ENCODE data around the gene ELOVL5.
"Not testable (repeated sequence)": the region's sequence is repeated elsewhere in the genome, so short reads cannot be mapped to it uniquely, and the experiment has no call there.

Gene ELOVL5

DNA sequence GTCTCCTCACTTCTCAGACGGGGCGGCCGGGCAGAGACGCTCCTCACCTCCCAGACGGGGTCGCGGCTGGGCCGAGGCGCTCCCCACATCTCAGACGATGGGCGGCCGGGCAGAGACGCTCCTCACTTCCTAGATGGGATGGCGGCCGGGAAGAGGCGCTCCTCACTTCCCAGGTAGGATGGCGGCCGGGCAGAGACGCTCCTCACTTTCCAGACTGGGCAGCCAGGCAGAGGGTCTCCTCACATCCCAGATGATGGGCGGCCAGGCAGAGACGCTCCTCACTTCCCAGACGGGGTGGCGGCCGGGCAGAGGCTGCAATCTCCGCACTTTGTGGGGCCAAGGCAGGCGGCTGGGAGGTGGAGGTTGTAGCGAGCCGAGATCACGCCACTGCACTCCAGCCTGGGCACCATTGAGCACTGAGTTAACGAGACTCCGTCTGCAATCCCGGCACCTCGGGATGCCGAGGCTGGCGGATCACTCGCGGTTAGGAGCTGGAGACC is 43.2 kb downstream of the ELOVL5 start:
- not testable (repeated sequence) for DNase-seq (ENCODE audit: low read depth in 2 of 2)

DNA sequence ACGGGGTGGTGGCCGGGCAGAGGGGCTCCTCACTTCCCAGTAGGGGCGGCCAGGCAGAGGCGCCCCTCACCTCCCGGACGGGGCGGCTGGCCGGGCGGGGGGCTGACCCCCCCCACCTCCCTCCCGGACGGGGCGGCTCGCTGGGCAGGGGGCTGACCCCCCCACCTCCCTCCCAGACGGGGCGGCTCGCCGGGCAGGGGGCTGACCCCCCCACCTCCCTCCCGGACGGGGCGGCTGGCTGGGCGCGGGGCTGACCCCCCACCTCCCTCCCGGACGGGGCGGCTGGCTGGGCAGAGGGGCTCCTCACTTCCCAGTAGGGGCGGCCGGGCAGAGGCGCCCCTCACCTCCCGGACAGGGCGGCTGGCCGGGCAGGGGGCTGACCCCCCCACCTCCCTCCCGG is 43.8 kb downstream of the ELOVL5 start:
- not testable (repeated sequence) for DNase-seq (ENCODE audit: low read depth in 2 of 2)

DNA sequence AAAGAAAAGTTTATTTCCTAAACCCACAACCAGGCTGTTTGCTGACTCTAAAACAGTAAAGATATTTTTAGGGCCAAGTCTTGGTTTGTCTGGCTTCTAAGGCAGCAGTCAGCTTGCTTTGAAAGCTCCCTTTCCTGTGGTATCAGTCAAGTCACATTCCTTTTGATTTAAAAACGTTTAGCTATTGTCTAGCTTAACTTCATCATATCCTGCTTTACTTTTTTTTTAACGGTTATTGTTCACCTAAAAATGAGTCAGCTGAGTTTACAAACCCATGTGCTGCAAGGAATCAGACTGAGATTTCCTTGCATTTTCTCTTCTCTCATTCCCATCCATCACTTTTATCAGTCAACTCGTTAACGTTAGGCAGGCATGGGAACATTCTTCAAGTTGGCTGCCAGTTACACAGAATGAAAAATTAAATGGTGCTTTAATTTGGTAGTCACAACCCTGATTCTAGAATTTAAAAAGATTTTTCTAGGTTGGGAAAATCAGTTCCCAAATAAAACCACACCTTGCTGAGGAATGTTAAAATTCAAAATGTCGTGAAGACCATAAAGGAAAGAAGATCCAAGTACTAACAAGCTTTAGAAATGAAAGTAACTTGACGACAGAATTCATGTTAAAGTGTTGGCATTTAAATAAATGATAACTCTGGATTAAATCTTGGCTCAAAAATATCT is 45.9 kb downstream of the ELOVL5 start:
- no peak for DNase-seq (ENCODE audit: low read depth in 2 of 2)

DNA sequence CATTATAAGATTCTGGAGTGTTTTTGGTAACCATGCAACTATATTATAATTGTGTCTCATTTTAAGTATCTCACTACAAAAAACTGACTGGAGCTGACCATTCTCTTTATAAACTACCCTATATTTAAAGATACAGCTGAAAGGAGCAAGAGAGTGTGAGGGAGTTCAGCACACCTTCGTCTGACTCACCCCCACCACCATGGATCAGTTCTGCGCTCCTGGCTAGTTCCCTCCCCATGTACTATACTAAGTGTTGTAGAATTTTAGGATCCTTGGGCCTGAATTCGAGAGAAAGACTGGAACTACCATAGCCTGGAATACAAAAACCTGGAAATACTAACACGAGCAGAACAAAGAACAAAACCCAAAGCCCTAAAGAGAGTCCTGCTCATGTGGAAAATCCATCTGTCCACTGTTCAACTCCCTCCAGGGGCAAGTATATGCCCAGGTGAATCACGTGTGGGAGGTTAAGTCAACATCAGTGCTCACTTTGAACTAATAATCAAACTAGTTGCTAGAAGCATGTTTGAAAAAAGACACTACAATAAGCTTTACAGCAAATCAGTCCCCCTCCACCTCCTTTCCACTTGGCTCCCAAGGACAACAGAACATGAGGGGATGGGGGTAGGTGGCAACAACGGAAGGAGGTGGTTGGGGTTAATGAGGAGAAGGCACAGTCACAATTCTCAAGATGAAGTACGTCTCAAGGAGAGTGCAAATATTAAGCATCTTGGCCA is 46.8 kb downstream of the ELOVL5 start:
- DNase-seq (ENCODE audit: low read depth in 2 of 2) = no peak

DNA sequence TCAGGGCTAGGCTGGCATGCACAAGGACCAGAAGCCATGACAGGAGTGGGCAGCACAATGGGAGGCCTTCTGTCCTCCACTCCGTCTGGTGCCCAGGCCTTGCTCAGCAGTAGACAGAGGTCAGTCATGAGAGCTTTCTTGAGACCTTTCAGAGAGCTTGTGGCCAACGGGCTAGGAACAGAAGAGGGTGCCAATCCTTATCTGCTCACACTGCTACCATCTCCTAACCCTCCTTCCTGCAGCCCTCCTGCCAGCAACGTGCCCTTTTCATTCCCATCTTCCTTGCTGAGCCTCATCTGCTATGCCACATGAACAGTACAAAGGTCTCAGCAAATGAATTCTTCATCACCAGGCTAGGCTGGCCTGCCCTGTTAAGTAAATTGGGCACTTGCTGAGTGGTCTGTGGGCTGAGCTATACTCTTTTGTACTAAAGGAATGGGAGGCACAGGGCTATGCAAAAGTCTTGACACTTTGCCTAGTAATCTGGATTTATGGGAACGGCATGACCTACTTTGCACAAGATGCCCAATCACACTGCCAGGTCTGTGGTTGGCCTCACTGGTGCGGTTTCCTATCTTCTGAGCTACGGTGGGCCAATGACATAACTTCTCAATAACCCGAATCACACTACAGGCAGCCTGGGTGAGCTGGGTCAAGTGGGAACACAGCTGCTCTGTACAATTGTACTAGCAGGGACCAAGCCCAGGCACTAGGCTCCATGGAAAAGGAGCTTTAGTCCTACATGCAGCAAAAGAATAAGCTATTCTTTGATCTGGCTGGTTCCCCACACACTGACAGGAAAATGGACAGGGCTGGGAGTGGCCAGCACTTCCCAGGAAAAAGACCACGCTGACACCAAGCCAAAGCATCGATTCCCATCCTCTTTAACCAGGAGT is 47.8 kb downstream of the ELOVL5 start:
- DNase-seq (ENCODE audit: low read depth in 2 of 2) = no peak

DNA sequence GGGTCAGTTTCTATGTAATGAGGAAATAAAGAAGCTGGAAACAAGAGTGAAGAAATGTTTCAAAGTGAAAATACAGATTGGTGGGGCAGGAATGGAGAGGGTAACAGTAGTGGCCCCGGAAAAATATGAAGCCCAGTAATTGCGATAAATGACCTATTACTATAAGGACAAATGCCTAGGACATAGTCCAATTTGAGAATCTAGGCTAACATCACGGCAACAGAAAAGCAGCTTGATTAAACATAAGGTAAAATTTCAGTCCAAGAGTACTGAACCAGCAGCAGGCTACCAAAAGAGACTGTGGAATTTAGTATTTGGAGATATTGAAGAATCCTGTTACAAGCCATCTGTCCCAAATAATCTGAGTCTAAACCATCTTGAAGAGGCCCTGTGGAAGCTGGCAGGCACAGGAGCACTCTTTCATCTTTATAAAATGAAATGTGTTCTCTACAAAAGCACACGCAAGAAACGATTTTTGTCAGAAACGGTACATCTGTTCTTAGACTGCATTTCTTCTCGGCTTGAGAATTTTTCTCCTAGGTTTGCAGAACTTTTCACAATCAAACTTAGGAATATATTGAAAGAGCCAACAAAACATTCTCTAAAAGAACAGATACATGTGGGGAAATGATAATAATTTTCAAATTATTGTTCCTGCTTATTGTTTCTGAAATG is 49.3 kb downstream of the ELOVL5 start:
- DNase-seq (ENCODE audit: low read depth in 2 of 2) = no peak

DNA sequence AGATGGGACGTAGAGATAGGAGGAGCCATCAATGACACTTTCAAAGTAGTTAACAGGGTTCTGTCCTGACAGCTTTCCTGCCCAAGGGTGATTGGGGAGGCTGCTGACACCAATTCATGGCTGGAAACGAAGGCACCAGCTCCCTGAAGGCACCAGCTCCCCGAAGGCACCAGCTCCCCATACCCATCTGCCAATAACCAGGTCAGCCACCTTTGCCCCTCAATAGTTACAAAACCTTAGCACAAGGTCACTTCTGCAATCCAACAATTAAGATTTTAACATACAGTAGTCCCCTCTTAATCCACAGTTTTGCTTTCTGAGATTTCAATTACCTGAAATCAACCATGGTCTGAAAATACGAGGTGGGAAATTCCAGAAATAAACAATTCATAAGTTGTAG is 51.7 kb downstream of the ELOVL5 start:
- DNase-seq (ENCODE audit: low read depth in 2 of 2) = no peak

DNA sequence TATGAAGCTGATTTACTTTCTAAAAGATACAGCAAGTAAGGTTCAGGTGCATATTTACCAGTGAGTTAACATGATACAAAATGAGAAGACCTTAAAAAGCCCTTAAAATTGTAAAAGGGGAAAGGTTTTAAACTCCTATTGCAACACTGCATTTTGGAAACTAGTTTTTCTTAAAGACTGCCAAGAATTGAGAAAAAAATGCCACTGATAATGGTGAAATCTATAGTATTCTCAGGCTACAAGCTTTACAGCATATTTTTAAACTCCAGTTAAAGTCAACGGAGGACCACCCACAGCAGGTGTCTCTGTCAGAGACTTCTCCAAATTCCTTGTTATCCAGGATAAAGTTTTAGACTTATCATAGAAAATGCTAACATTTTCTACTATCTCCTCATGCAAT is 53.6 kb downstream of the ELOVL5 start:
- DNase-seq (ENCODE audit: low read depth in 2 of 2) = no peak

DNA sequence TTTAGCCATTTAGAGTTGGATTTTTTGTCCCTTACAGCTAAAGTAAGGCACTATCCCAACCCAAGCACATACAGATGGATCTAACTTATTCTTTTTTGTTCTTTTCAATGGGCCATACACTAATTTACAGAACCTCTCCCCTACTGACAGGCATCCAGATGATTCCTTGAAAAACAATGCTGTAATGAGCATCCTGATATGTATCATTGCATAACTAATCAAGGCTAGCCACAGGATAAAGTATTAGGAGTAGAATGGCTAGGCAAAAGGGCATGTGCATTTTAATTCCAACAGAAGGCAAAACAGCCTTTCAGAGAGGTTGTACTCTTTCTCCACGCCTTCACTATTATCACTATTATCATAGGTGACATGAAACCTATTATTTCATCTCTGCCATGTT is 54.1 kb downstream of the ELOVL5 start:
- DNase-seq (ENCODE audit: low read depth in 2 of 2) = no peak

DNA sequence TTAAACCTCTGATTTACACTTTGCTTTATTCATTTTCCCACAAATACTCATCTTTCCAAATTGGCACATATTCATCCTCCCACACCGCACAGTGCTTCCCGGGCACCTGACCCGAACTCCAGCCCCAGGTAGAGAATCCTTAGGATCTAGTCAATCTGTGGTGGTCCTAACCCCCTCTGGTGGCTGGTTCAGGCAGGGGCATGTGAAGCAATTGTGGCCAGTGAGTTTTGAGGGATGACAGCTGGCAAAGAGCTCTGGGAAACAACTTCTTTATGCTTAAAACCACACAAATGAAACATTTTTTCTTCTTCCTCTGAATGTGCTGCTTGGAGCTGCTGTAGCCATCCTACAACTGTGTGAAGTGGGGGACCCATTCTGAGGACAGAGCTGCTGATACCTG is 54.7 kb downstream of the ELOVL5 start:
- no peak for DNase-seq (ENCODE audit: low read depth in 2 of 2)

DNA sequence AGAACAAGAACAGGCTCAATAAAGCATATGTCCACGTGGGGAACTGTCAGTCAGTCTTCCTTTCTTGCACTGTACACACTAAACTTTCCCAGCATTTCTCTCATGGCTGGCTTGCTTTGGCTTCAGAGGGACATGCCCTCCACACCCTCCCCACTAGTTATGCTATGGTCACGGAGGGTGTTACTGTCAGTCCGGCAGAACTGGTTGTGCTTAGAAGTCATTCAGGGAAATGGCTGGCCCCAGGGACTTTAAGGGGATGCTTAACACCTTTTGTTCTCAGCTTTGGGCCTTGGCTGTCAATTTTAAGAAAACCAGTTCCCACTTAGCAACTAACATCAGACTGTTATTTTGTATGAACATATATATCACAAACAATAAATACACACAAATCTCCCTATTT is 55.1 kb downstream of the ELOVL5 start:
- no peak for DNase-seq (ENCODE audit: low read depth in 2 of 2)

DNA sequence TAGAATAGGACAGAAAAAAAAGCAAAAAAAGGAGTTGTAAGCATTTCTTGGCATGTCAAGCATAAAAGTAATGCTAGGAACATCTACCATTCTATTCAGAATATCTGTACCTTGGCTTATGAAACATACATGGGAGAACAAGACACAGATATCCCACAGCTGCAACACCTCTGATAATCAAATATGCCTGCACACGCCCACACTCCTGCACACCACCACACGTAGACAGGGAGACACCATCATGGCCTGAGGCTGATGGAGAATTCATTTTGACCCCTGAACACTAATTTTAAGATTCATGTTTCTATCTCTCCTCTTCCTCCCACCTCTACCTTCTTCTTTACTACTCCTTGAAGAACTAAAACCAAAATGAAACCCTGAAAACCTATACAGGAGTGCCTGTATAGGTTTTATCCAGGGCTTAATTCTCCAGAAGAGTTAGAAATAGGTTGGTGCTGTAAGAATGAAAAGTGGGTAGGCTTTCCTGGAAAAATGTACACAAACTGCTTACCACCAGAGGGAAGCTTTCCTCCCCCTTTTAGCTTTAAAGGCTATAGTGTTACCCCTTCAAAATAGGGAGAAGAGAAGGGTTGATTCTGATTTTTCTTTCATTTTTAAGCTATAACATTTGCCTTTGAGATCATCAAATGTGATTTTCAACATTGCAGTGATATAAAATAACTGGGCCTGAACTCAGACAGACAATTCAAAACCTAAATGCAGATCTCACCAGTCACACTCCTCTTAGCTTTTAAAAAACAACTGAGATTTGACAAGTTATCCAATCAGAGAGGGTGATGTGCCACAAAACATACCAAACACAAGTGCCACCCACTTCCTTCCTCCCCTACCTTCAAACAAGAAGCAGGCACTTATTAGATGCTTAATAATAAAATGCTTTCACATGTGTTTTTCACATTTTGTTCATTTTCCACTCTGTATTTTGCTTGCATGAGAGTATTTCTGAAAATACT is 57.9 kb downstream of the ELOVL5 start:
- no peak for DNase-seq (ENCODE audit: low read depth in 2 of 2)

DNA sequence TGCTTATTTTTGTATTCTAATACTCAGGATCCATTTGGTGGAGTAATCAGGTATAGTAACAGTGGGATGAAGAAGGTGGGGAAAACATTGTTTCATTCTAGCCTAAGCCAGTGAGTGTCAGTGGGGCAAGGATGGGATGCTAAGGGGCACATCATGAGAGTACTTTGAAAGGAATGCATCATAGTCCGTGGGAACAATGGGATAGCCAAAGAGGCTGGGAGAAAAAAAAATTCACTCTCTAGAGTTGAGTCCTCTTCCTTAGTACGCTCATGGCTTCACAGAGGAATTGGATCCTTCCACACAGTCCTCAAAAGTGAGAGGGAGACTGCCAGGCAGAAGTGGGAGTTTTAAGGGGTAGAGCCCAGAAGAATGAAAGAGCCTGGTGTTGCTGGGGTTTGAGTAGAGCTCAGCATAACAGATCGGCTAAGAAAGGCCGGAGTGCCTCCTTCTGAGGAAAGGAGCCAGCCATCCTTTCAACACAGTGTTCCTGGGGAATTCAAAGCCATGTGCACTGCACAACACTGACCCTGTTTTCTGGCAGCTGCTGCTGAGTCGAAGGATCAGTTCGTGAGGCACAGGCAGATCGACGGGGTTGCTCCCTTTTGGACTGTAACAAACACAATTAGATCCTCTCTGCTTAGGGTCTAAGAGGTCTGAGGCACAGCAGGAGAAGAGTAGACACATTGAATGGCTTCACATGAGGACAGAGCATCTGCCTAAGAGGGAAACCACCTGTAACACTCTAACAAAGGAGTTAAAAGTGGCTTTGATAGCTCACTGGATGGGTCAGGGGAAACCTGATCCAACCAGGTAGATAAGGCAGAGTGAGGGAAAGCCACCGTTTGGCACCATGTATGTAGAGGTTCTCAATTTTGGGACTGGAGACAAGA is 61.2 kb downstream of the ELOVL5 start:
- no peak for DNase-seq (ENCODE audit: low read depth in 2 of 2)

DNA sequence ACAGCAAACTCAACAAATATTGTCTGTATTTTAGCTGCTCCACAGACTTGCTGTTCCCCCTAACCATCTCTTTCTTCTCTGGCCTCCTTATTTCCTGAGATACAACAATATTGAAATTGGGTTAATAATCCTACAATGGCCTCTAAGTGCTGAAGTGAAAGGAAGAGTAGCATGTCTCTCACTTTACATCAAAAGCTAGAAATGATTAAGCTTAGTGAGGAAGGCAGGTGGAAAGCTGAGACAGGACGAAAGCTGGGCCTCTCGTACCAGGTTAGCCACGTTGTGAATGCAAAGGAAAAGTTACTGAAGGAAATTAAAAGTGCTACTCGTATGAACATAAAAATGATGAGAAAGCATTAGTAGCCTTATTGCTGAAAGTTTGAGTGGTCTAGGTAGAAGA is 63.8 kb downstream of the ELOVL5 start:
- no peak for DNase-seq (ENCODE audit: low read depth in 2 of 2)

DNA sequence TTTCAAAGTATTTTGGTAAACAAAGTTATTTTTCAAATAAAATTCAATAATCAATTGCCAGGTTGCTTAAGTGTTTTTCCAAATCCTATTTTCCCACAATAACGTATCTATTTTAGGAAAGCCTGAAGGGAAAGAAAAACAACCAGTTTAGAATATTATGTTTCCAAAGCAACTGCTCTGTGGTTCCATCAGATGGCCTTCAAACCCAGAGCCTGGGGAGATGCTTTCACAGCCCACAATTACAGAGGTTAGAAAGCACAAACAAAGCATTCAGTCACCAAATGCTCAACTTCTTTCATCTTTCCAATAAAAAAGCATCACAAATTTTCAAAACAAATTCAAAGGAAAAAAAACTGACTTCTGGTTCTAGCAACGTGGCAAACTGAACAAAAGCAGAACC is 66.0 kb downstream of the ELOVL5 start:
- no peak for DNase-seq (ENCODE audit: low read depth in 2 of 2)

DNA sequence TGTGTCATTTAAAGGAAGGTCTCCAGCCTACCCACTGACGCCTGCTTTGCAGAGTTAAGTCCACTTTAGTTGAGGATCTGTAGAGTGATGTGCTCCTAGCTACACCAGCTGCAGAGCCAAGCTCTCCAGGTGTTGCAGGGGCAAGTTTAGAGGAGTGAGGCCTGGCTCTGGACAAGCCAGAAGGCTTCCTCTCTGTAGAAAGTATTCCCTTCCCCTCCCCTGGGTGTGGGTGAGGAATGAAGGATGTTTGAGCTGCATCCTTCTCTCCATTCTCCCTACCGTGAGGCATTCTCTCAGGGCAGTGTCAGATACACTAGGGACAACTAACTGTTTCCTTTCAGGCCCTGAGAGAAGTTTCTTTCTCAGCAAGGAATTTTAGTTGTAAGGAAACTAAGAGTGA is 66.5 kb downstream of the ELOVL5 start:
- no peak for DNase-seq (ENCODE audit: low read depth in 2 of 2)

DNA sequence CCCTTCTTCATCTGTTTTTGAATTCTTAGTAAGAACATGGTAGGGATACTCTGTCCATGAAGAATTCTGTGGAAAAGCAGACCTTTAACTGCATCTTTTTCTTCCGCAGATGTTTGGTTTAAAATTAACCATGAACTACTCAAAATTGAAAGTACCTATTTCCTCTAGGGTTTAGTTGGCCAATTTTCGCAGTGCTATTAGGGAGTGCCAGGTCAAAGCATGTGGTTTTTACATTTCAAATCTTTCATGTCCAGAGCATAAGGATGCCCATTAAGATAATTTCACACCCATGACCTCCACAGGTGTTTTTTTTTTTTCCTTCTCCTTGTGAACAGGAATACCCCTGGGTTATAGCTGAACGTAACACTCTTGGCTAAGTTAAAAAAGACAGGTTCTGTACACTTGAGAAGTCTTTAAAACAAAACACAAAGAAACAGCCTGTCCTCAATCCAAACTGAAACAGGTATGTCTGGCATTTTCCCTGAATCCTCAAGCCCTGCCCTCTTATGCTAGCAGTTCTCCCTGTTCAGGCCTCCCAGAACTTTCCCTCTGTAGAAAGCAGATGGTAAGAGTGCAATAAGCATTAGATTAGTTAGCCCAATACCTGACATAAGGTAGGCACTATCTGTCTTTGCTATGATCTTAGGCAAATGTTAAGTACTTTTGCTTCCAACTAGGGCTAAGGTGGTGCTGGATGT is 67.1 kb downstream of the ELOVL5 start:
- no peak for DNase-seq (ENCODE audit: low read depth in 2 of 2)

DNA sequence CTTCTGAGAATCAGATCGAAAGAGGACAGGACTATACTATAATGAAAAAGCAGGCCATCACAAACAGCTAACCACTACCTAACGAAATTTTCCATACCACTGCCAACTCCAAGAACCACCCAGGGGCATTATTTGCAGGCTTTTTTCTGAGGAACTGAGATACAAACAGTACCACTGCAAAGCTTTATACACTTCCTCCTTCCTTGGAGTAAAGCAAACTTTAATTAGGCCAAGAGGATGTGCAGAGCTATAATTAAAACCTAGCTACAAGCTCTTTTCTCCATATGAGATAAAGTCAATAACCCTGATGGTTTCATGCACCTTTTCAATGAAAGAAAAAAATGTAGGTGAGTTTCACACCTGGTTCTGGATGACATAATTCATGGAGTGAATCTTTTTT is 68.5 kb downstream of the ELOVL5 start:
- DNase-seq (ENCODE audit: low read depth in 2 of 2) = no peak

DNA sequence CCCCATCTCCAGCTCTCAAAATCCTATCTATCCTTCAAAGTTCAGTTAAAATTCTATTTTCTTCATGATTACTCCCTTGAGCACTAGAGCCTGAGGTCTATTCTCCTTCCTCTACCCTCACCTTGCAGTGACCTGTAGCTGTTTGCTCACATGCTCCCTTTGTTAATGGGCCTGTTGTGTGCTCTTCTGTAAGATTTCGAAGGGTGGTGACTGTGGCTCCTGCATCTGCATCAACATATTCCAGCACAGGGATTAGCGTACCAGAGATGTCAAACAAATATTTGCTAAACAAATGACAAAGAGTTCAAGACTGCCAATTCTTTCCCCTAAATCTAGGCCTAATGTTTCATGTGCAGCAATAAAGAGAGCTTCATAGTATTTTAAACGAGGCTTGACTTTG is 69.5 kb downstream of the ELOVL5 start:
- DNase-seq (ENCODE audit: low read depth in 2 of 2) = no peak

All from stimulated activated CD4-positive, alpha-beta T cell treated with anti-CD3 and anti-CD28 coated beads, Interleukin-1b, Interleukin-23, amount 100 ng/mL, for 1 hour (primary cell).